Erythroblast (primary cell): Measurements from ENCODE around the gene PYGB.

Source experiments
- DNase-seq, 2 experiments: peaks; one replicate each; lab custom pipeline; 2025; lab: John Stamatoyannopoulos, UW
- GATA1 ChIP-seq: IDR thresholded peaks from 2 replicates; pipeline ENCODE4 v1.6.1; 2011; ENCODE audit warnings: low read depth, mild to moderate bottlenecking, control low read depth, low read length, moderate library complexity
- POLR2A ChIP-seq: IDR thresholded peaks from 2 replicates; pipeline ENCODE4 v1.6.1; 2011; ENCODE audit warnings: mild to moderate bottlenecking, low read length

Gene PYGB

GRCh38 chr20:25317351-25318075, 69.6 kb downstream of the PYGB start:
- TF ChIP-seq GATA1: no peak
- TF ChIP-seq POLR2A: no peak
- DNase-seq: no peak

GRCh38 chr20:25318471-25319240, 70.8 kb downstream of the PYGB start:
- no peak for TF ChIP-seq GATA1
- TF ChIP-seq POLR2A: no peak
- no peak for DNase-seq

GRCh38 chr20:25319241-25320034, 71.6 kb downstream of the PYGB start:
- no peak for TF ChIP-seq POLR2A

GRCh38 chr20:25320035-25320800, 72.3 kb downstream of the PYGB start:
- no peak for DNase-seq
- TF ChIP-seq GATA1: no peak
- TF ChIP-seq POLR2A: no peak

More at GRCh38 chr20:25319241-25320034, 71.6 kb downstream of the PYGB start:
- no peak for DNase-seq

- TF ChIP-seq POLR2A (no peak), GATA1 (no peak)
- DNase-seq: no peak
Measured at GRCh38 chr20:25321262-25321831, 73.5 kb downstream of the PYGB start.

GRCh38 chr20:25321991-25322390, 74.1 kb downstream of the PYGB start:
- TF ChIP-seq GATA1 (no peak), POLR2A (no peak)
- no peak for DNase-seq

GRCh38 chr20:25323496-25324246, 75.8 kb downstream of the PYGB start:
- DNase-seq: no peak
- TF ChIP-seq POLR2A (no peak), GATA1 (no peak)

- no peak for DNase-seq
Measured at GRCh38 chr20:25324412-25324811, 76.5 kb downstream of the PYGB start.

GRCh38 chr20:25325073-25325472, 77.2 kb downstream of the PYGB start:
- no peak for DNase-seq
- TF ChIP-seq POLR2A: no peak
- TF ChIP-seq GATA1: no peak

More at GRCh38 chr20:25324412-25324811, 76.5 kb downstream of the PYGB start:
- TF ChIP-seq POLR2A (no peak), GATA1 (no peak)

- DNase-seq: no peak
- TF ChIP-seq POLR2A (no peak), GATA1 (no peak)
Measured at GRCh38 chr20:25325997-25326396, 78.1 kb downstream of the PYGB start.

GRCh38 chr20:25327521-25328235, 79.8 kb downstream of the PYGB start:
- no peak for TF ChIP-seq POLR2A
- no peak for TF ChIP-seq GATA1
- DNase-seq: no peak
